DOHH2 (cell line): ENCODE measurements around the gene ZNF609.

Source experiments
- EZH2phosphoT487 ChIP-seq: fragments of 200-600 bp; sonication (generic); IDR thresholded peaks from 2 replicates; pipeline ENCODE4 v1.6.1; 2017; ENCODE audit warnings: borderline replicate concordance, mild to moderate bottlenecking, antibody characterized with exemption, low read length, moderate library complexity, mixed read lengths
- TF ChIP-seq, protein P1 (sequence below): fragments of 200-600 bp; sonication (generic); IDR thresholded peaks from one replicate; pipeline ENCODE4 v1.5.1; 2014; ENCODE audit warnings: antibody characterized with exemption, mild to moderate bottlenecking, low read depth, low read length; ENCODE audit not compliant: poor library complexity, severe bottlenecking

DNA sequence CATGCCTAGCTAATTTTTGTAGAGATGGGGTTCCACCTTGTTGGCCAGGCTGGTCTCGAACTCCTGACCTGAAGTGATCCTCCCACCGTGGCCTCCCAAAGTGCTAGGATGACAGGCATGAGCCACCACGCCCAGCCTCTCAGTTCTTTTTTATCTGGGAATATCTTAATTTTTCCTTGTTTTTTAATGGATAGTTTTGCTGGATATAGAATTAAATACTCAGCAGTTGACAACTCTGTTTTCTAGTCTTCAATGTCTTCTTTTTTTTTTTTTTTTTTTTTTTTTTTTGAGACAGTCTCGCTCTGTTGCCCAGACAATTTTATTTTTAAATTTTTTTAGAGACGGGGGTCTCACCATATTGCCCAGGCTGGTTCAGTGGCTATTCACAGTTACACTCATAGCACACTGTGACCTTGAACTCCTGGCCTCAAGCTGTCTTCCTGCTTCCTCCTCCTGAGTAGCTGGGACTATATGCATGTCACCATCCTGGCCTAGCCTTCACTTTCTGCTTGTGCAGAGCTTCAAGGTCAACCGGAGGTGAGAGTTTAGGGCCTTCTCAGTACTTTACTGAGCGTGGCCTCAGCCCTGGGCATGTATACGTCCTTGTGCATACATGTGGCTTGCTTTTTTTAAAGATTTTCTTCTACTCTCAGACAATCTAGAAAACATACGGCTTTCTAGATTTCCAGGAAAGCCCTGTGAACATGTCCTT is 120.5 kb downstream of the ZNF609 start:
- TF ChIP-seq, protein P1, sequence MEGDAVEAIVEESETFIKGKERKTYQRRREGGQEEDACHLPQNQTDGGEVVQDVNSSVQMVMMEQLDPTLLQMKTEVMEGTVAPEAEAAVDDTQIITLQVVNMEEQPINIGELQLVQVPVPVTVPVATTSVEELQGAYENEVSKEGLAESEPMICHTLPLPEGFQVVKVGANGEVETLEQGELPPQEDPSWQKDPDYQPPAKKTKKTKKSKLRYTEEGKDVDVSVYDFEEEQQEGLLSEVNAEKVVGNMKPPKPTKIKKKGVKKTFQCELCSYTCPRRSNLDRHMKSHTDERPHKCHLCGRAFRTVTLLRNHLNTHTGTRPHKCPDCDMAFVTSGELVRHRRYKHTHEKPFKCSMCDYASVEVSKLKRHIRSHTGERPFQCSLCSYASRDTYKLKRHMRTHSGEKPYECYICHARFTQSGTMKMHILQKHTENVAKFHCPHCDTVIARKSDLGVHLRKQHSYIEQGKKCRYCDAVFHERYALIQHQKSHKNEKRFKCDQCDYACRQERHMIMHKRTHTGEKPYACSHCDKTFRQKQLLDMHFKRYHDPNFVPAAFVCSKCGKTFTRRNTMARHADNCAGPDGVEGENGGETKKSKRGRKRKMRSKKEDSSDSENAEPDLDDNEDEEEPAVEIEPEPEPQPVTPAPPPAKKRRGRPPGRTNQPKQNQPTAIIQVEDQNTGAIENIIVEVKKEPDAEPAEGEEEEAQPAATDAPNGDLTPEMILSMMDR, result no peak
- no peak for TF ChIP-seq EZH2phosphoT487
